ENCODE data around the gene SBK3.
"Not testable (repeated sequence)": the region's sequence is repeated elsewhere in the genome, so short reads cannot be mapped to it uniquely, and the experiment has no call there.

The SBK3 gene

GRCh38 chr19:55525289-55526101 is 19.8 kb downstream of the SBK3 start:
- no peak for DNase-seq (ENCODE audit: low read depth, low spot score)
- no peak overlapping the region for H3K27ac ChIP-seq

- DNase-seq (ENCODE audit: low read depth, low spot score), result no peak
- no peak overlapping the region for H3K27ac ChIP-seq
Observed at GRCh38 chr19:55520691-55521292, 24.6 kb downstream of the SBK3 start.

GRCh38 chr19:55519451-55520311 is 25.7 kb downstream of the SBK3 start:
- peak; percentile 87 for DNase-seq (ENCODE audit: low read depth, low spot score)

GRCh38 chr19:55516878-55517620 is 28.3 kb downstream of the SBK3 start:
- H3K27ac ChIP-seq, result no peak overlapping the region
- DNase-seq (ENCODE audit: low read depth, low spot score), result peak; percentile 44

More at GRCh38 chr19:55519451-55520311, 25.7 kb downstream of the SBK3 start:
- H3K27ac ChIP-seq, result peak overlapping the region; percentile 12

GRCh38 chr19:55508120-55508519 is 37.2 kb downstream of the SBK3 start:
- H3K27ac ChIP-seq, result no peak overlapping the region
- no peak for DNase-seq (ENCODE audit: low read depth, low spot score)

GRCh38 chr19:55504981-55505380 is 40.4 kb downstream of the SBK3 start:
- no peak for DNase-seq (ENCODE audit: low read depth, low spot score)
- H3K27ac ChIP-seq, result no peak overlapping the region

GRCh38 chr19:55504252-55504603 is 41.1 kb downstream of the SBK3 start:
- no peak for DNase-seq (ENCODE audit: low read depth, low spot score)

GRCh38 chr19:55503502-55504251 is 41.7 kb downstream of the SBK3 start:
- no peak overlapping the region for H3K27ac ChIP-seq
- peak; percentile 31 for DNase-seq (ENCODE audit: low read depth, low spot score)

More at GRCh38 chr19:55504252-55504603, 41.1 kb downstream of the SBK3 start:
- no peak overlapping the region for H3K27ac ChIP-seq

- H3K27ac ChIP-seq, result no peak overlapping the region
- no peak for DNase-seq (ENCODE audit: low read depth, low spot score)
Observed at GRCh38 chr19:55503157-55503501, 42.2 kb downstream of the SBK3 start.

- H3K27ac ChIP-seq, result no peak overlapping the region
- no peak for DNase-seq (ENCODE audit: low read depth, low spot score)
Observed at GRCh38 chr19:55502197-55502952, 43.0 kb downstream of the SBK3 start.

- DNase-seq (ENCODE audit: low read depth, low spot score), result no peak
- no peak overlapping the region for H3K27ac ChIP-seq
Observed at GRCh38 chr19:55500368-55500952, 44.9 kb downstream of the SBK3 start.

- no peak overlapping the region for H3K27ac ChIP-seq
- no peak for DNase-seq (ENCODE audit: low read depth, low spot score)
Observed at GRCh38 chr19:55498246-55498840, 47.0 kb downstream of the SBK3 start.

- H3K27ac ChIP-seq, result no peak overlapping the region
- DNase-seq (ENCODE audit: low read depth, low spot score), result no peak
Observed at GRCh38 chr19:55497763-55498162, 47.6 kb downstream of the SBK3 start.

- DNase-seq (ENCODE audit: low read depth, low spot score); H3K27ac ChIP-seq: not testable (repeated sequence)
Observed at GRCh38 chr19:55496820-55497219, 48.5 kb downstream of the SBK3 start.

GRCh38 chr19:55495646-55496349 is 49.5 kb downstream of the SBK3 start:
- no peak overlapping the region for H3K27ac ChIP-seq
- DNase-seq (ENCODE audit: low read depth, low spot score), result no peak

- DNase-seq (ENCODE audit: low read depth, low spot score), result no peak
- no peak overlapping the region for H3K27ac ChIP-seq
Observed at GRCh38 chr19:55494172-55494761, 51.1 kb downstream of the SBK3 start.

GRCh38 chr19:55493645-55494171 is 51.6 kb downstream of the SBK3 start:
- H3K27ac ChIP-seq, result no peak overlapping the region
- DNase-seq (ENCODE audit: low read depth, low spot score), result no peak
